B cell (primary cell): ENCODE measurements around the gene C11orf86. TPM values are rescaled to one million over a fixed set of nuclear protein-coding genes. Genes with fewer than 3 reads are reported as not detected.

ENCODE experiments used
- ATAC-seq: fragments of 200-7000 bp; cut with Tn5 transposase; one replicate; pipeline ENCODE4 v1.10.0; 2021; ENCODE audit warnings: low read depth, mild to moderate bottlenecking, moderate number of reproducible peaks, moderate library complexity
- CTCF ChIA-PET: fragments of 350-600 bp; sonication (Branson Sonifier 250); formaldehyde crosslinking; loops from one replicate; lab custom pipeline; 2021; ENCODE audit warnings: antibody characterized with exemption, inconsistent platforms; lab: Charles Lee
- POLR2A ChIA-PET: fragments of 350-600 bp; sonication (Branson Sonifier 250); formaldehyde crosslinking; loops from one replicate; lab custom pipeline; 2021; ENCODE audit warnings: antibody characterized with exemption; lab: Charles Lee
- DNase-seq: peaks from one replicate; pipeline ENCODE4 v3.0.0; 2013
- H2AFZ ChIP-seq: 2 replicates; pipeline ENCODE4 v1.6.1; 2012; ENCODE audit warnings: mild to moderate bottlenecking, low read depth, low read length; ENCODE audit not compliant: insufficient read depth, poor library complexity, severe bottlenecking
- H3K27ac ChIP-seq, 2 donors: 1 replicate in 1 of 2; 2 replicates in 1 of 2; pipeline ENCODE4 v1.5.1; 2012 to 2013; ENCODE audit warnings: low read length in 2 of 2, mild to moderate bottlenecking in 2 of 2, moderate library complexity in 1 of 2
- H3K27me3 ChIP-seq, 4 experiments: fragments of 200-600 bp in 1 of 4; sonication (generic) in 1 of 4; replicated peaks in 1 of 4; 1 replicate in 2 of 4; 2 replicates in 2 of 4; pipeline versions ENCODE4 v1.6.1 to v1.7.0; 2013 to 2016; ENCODE audit warnings: low read length in 3 of 4, mild to moderate bottlenecking in 2 of 4, mixed read lengths in 1 of 4, moderate library complexity in 1 of 4; ENCODE audit not compliant: insufficient read depth in 4 of 4, control insufficient read depth in 3 of 4; ENCODE audit errors: control extremely low read depth in 1 of 4
- H3K36me3 ChIP-seq, 2 experiments: replicated peaks in 1 of 2; 1 replicate in 1 of 2; 2 replicates in 1 of 2; pipeline versions ENCODE4 v1.6.1 to v1.7.1; 2013; ENCODE audit warnings: low read length in 1 of 2; ENCODE audit not compliant: insufficient read depth in 2 of 2, control insufficient read depth in 1 of 2; ENCODE audit errors: control extremely low read depth in 1 of 2, extremely low read depth in 1 of 2
- H3K4me1 ChIP-seq, 2 donors: fragments of 200-600 bp in 1 of 2; sonication (generic) in 1 of 2; 1 replicate in 1 of 2; 2 replicates in 1 of 2; pipeline versions ENCODE4 v1.5.1 to v1.6.1; 2013 to 2017; ENCODE audit warnings: low read length in 2 of 2; ENCODE audit not compliant: control insufficient read depth in 2 of 2, insufficient read depth in 2 of 2
- H3K4me2 ChIP-seq: replicated peaks from 2 replicates; pipeline ENCODE3; 2012; ENCODE audit warnings: mild to moderate bottlenecking, low read depth, low read length; ENCODE audit not compliant: poor library complexity, severe bottlenecking
- H3K4me3 ChIP-seq, 5 experiments: fragments of 200-600 bp in 1 of 5; sonication (generic) in 1 of 5; 1 replicate in 3 of 5; 2 replicates in 2 of 5; pipeline versions ENCODE4 v1.5.1 to v1.7.0; 2011 to 2016; ENCODE audit warnings: low read length in 4 of 5, mild to moderate bottlenecking in 4 of 5, low read depth in 2 of 5, control low read depth in 1 of 5, moderate library complexity in 1 of 5; ENCODE audit not compliant: insufficient read depth in 1 of 5; ENCODE audit errors: control extremely low read depth in 1 of 5, extremely low read depth in 1 of 5
- H3K79me2 ChIP-seq: fragments of 200-600 bp; sonication (generic); one replicate; pipeline ENCODE4 v1.6.0; 2016; ENCODE audit warnings: low read length; ENCODE audit not compliant: control insufficient read depth, insufficient read depth
- H3K9ac ChIP-seq: fragments of 200-600 bp; sonication (generic); 2 replicates; pipeline ENCODE4 v1.6.1; 2017; ENCODE audit warnings: mild to moderate bottlenecking, low read length, moderate library complexity
- H3K9me3 ChIP-seq, 3 donors: one replicate each; pipeline versions ENCODE4 v1.6.1 to v1.7.1; 2013; ENCODE audit warnings: low read length in 2 of 3; ENCODE audit not compliant: control insufficient read depth in 2 of 3, insufficient read depth in 1 of 3; ENCODE audit errors: control extremely low read depth in 1 of 3
- H4K20me1 ChIP-seq: 2 replicates; pipeline ENCODE4 v1.6.0; 2012; ENCODE audit warnings: mild to moderate bottlenecking, low read length; ENCODE audit not compliant: insufficient read depth, control insufficient read depth, poor library complexity, severe bottlenecking
- H3K27ac Mint-ChIP-seq: one replicate; pipeline ENCODE4 v1.8.0; 2021; ENCODE audit warnings: mixed read lengths
- H3K27me3 Mint-ChIP-seq: one replicate; pipeline ENCODE4 v1.8.0; 2021; ENCODE audit warnings: mixed read lengths
- H3K4me1 Mint-ChIP-seq: one replicate; pipeline ENCODE4 v1.8.0; 2021; ENCODE audit warnings: mixed read lengths
- H3K4me3 Mint-ChIP-seq: one replicate; pipeline ENCODE4 v1.8.0; 2021; ENCODE audit warnings: mixed read lengths
- H3K9me3 Mint-ChIP-seq: one replicate; pipeline ENCODE4 v1.8.0; 2022; ENCODE audit warnings: mixed read lengths; ENCODE audit not compliant: insufficient read depth
- CTCF ChIP-seq: fragments of 200-600 bp; IDR thresholded peaks from one replicate; pipeline ENCODE4 v1.8.0; 2022; ENCODE audit warnings: antibody characterized with exemption, mild to moderate bottlenecking
- EZH2 ChIP-seq: IDR thresholded peaks from 2 replicates; pipeline ENCODE4 v1.6.1; 2012; ENCODE audit warnings: borderline replicate concordance, low read depth, mild to moderate bottlenecking, moderate library complexity, low read length; ENCODE audit not compliant: insufficient read depth, poor library complexity, severe bottlenecking
- WGBS: methylation state at CpG from one replicate; pipeline ENCODE4 v1.1.5; 2013; ENCODE audit warnings: missing lambda C conversion rate; ENCODE audit not compliant: insufficient coverage; 5-methylcytosine and 5-hydroxymethylcytosine counted together
- intact Hi-C: fragments of 100-400 bp; cut with micrococcal nuclease; formaldehyde crosslinking; loops from one replicate; pipeline ENCODE4 v1.10.0; 2022
- polyA plus RNA-seq: library from polyadenylated mRNA; depleted of rRNA; stranded (reverse); fragments of >200 nt; gene quantifications from 2 replicates; pipeline ENCODE4 v1.2.3, GENCODE V29; 2012
- total RNA-seq, 2 donors: library from RNA; stranded (reverse); fragments of 120-200 nt in 1 of 2; gene quantifications; 1 replicate in 1 of 2; 2 replicates in 1 of 2; pipeline versions ENCODE4 v1.2.3 to v1.2.4, GENCODE V29; 2013 to 2022

Gene C11orf86
- total and polyA plus RNA-seq, 2 donors (not counting 1 experiment from before 2014, with no cell fraction given): not detected

GRCh38 chr11:66978229-66978628, 3.1 kb downstream of the C11orf86 start:
- Histone ChIP-seq H3K9ac (no peak overlapping the region), H4K20me1 (no peaks in the 10 kb centered on the region), H3K79me2 (no peaks in the 10 kb centered on the region), H3K4me2 (no peak overlapping the region), H3K27ac (no peak overlapping the region), H2AFZ (no peak overlapping the region), H3K36me3 (no peaks in the 10 kb centered on the region), H3K4me1 (no peaks in the 10 kb centered on the region), H3K27me3 (peaks cover 0 to 16% (median 0%) of the 10 kb centered on the region in 4 experiments), H3K4me3 (no peak overlapping the region), H3K9me3 (peaks cover 0 to 37% (median 8%) of the 10 kb centered on the region in 3 donors)
- Mint-ChIP-seq H3K27me3 (peaks cover 19% of the 10 kb centered on the region), H3K4me1 (no peaks in the 10 kb centered on the region), H3K9me3 (peaks cover 2% of the 10 kb centered on the region), H3K27ac (no peak overlapping the region), H3K4me3 (no peak overlapping the region)
- CTCF ChIA-PET: no interaction called here
- ATAC-seq (no peak), DNase-seq (no peak)
- 88% methylated on average over 1 of the region's 2 CpGs for WGBS
- POLR2A ChIA-PET: no interaction called here
- no peak for TF ChIP-seq EZH2
- intact Hi-C loops: no loop called here

GRCh38 chr11:66978717-66979116, 3.6 kb downstream of the C11orf86 start:
- TF ChIP-seq CTCF (no peak), EZH2 (no peak)
- no peaks in the 10 kb centered on the region for H3K36me3 ChIP-seq
- Mint-ChIP-seq H3K27me3 (peaks cover 19% of the 10 kb centered on the region), H3K4me1 (no peaks in the 10 kb centered on the region), H3K4me3 (no peak overlapping the region), H3K27ac (no peak overlapping the region), H3K9me3 (peaks cover 2% of the 10 kb centered on the region)
- H3K9me3 ChIP-seq: peaks cover 0 to 37% (median 8%) of the 10 kb centered on the region in 3 donors
- no peak overlapping the region for H3K27ac ChIP-seq
- H3K4me1 ChIP-seq: no peaks in the 10 kb centered on the region
- DNase-seq (no peak), ATAC-seq (no peak)
- no peak overlapping the region for H3K9ac ChIP-seq
- no peak overlapping the region for H3K4me2 ChIP-seq
- H2AFZ ChIP-seq: no peak overlapping the region
- H3K27me3 ChIP-seq: peaks cover 0 to 18% (median 0%) of the 10 kb centered on the region in 4 experiments
- H3K4me3 ChIP-seq: no peak overlapping the region
- POLR2A ChIA-PET: no interaction called here
- intact Hi-C loops: no loop called here
- H3K79me2 ChIP-seq: no peaks in the 10 kb centered on the region
- WGBS: 83% methylated on average over 2 of the region's 6 CpGs
- CTCF ChIA-PET: interaction anchor here (0.6 to 0.7 kb wide), 2 partner anchors 36 to 79 kb away, joined by 3 to 6 read pairs; no protein-coding TSS in a partner anchor
- H4K20me1 ChIP-seq: no peaks in the 10 kb centered on the region
